ENCODE measurements around the gene PDE4B. TPM values are rescaled to one million over a fixed set of nuclear protein-coding genes. Genes with fewer than 3 reads are reported as not detected.

Gene PDE4B
- total and polyA plus RNA-seq, 10 of the 15 experiments (the other 5 are each of a cell fraction or from before 2014, with no cell fraction given), result 3.0 to 13.2 (median 5.7) TPM

- peak; percentile 49 to 68; a peak in 3 of 4 replicates for TF ChIP-seq BHLHE40 (IDR thresholded peaks at IDR 0.05; ENCODE audit: borderline replicate concordance in 1 of 2, low read depth in 2 of 2, low read length in 1 of 2)
- TF ChIP-seq ZBTB40 (IDR thresholded peaks at IDR 0.05; ENCODE audit: borderline replicate concordance), result no peak
- peak; percentile 85 for TF ChIP-seq IKZF1 (conservative IDR thresholded peaks at IDR 0.05)
- TF ChIP-seq ATF2 (IDR thresholded peaks at IDR 0.05; ENCODE audit: low read length), result peak; percentile 95
- TF ChIP-seq ETV6 (conservative IDR thresholded peaks at IDR 0.05 in 1 of 2, IDR thresholded peaks at IDR 0.05 in 1 of 2; ENCODE audit: borderline replicate concordance in 1 of 2, low read depth in 1 of 2), result peak in 1 of 2 experiments; percentile 85; a peak in 2 of 4 replicates
- no peak for TF ChIP-seq TARDBP (IDR thresholded peaks at IDR 0.05; ENCODE audit: borderline replicate concordance)
- TF ChIP-seq BRCA1 (IDR thresholded peaks at IDR 0.05; ENCODE audit: low read depth, low read length), result no peak
- no peak for TF ChIP-seq KDM1A (IDR thresholded peaks at IDR 0.05; ENCODE audit: borderline replicate concordance)
- no peak for TF ChIP-seq MYC (IDR thresholded peaks at IDR 0.05; ENCODE audit: insufficient read depth, insufficient read length, insufficient replicate concordance, low read length, severe bottlenecking)
- peak; percentile 99 for TF ChIP-seq PAX5 (IDR thresholded peaks at IDR 0.05; ENCODE audit: borderline replicate concordance, low read depth, low read length)
- peak; percentile 74 for TF ChIP-seq TCF7 (IDR thresholded peaks at IDR 0.05; ENCODE audit: borderline replicate concordance)
- TF ChIP-seq NRF1 (conservative IDR thresholded peaks at IDR 0.05; ENCODE audit: low read depth, low read length), result no peak
- TF ChIP-seq ZNF622 (IDR thresholded peaks at IDR 0.05), result no peak
- TF ChIP-seq GATAD2B (conservative IDR thresholded peaks at IDR 0.05; ENCODE audit: low read depth), result no peak; the same call in 1 of the 2 replicates
- TF ChIP-seq MLLT1 (IDR thresholded peaks at IDR 0.05), result no peak; the same call in 1 of the 2 replicates
- no peak for TF ChIP-seq EZH2 (IDR thresholded peaks at IDR 0.05; ENCODE audit: borderline replicate concordance, control insufficient read depth, low read depth, low read length)
- TF ChIP-seq KAT2A (conservative IDR thresholded peaks at IDR 0.05; ENCODE audit: control insufficient read depth, low read depth, low read length), result no peak
- TF ChIP-seq HDGF (IDR thresholded peaks at IDR 0.05), result no peak
- TF ChIP-seq ZZZ3 (IDR thresholded peaks at IDR 0.05; ENCODE audit: control insufficient read depth, insufficient read length, low read depth), result no peak
- peak; percentile 22; the same call in 1 of the 2 replicates for TF ChIP-seq SMC3 (IDR thresholded peaks at IDR 0.05; ENCODE audit: borderline replicate concordance, low read length)
- peak; percentile 36; the same call in 1 of the 2 replicates for TF ChIP-seq GABPA (IDR thresholded peaks at IDR 0.05; ENCODE audit: low read depth)
- no peak for TF ChIP-seq SMAD1 (IDR thresholded peaks at IDR 0.05; ENCODE audit: low read depth, partially characterized antibody)
- peak; percentile 77 for TF ChIP-seq JUNB (IDR thresholded peaks at IDR 0.05)
- TF ChIP-seq CBX5 (IDR thresholded peaks at IDR 0.05; ENCODE audit: low read depth), result peak; percentile 74; the same call in 1 of the 2 replicates
- no peak for TF ChIP-seq HDAC2 (IDR thresholded peaks at IDR 0.05)
Observed at GRCh38 chr1:66374561-66375111, 581.9 kb downstream of the PDE4B start (continued).

All from GM12878 (cell line).